Sigmoid colon (tissue), 7 donors: ENCODE measurements around the gene NR2C1. TPM values are rescaled to one million over a fixed set of nuclear protein-coding genes. Genes with fewer than 3 reads are reported as not detected.

Source experiments
- DNase-seq: peaks from one replicate; pipeline ENCODE4 v3.0.0-alpha.2; 2019
- H3K27ac ChIP-seq, 4 donors: fragments of 200-600 bp; sonication (generic); one replicate each; pipeline ENCODE4 v1.5.1; 2016 to 2019; ENCODE audit warnings: mild to moderate bottlenecking in 1 of 4
- H3K27me3 ChIP-seq, 3 donors: fragments of 200-600 bp; sonication (generic); one replicate each; pipeline ENCODE4 v1.5.1; 2019; ENCODE audit warnings: mild to moderate bottlenecking in 1 of 3
- H3K36me3 ChIP-seq, 4 donors: fragments of 200-600 bp; sonication (generic); one replicate each; pipeline ENCODE4 v1.5.1; 2016 to 2019
- H3K4me1 ChIP-seq, 4 donors: fragments of 200-600 bp; sonication (generic); one replicate each; pipeline ENCODE4 v1.5.1; 2017 to 2019
- H3K4me3 ChIP-seq, 4 donors: fragments of 200-600 bp; sonication (generic); one replicate each; pipeline ENCODE4 v1.5.1; 2017 to 2019; ENCODE audit warnings: mild to moderate bottlenecking in 2 of 4, moderate library complexity in 1 of 4
- H3K9me3 ChIP-seq, 4 donors: fragments of 200-600 bp in 3 of 4; sonication (generic) in 3 of 4; one replicate each; pipeline versions ENCODE4 v1.5.1 to v1.6.1; 2013 to 2019
- EP300 ChIP-seq, 4 donors: sonication (generic); formaldehyde crosslinking; IDR thresholded peaks; one replicate each; pipeline ENCODE4 v1.6.1; 2017; ENCODE audit warnings: antibody characterized with exemption in 4 of 4
- POLR2A ChIP-seq, 2 donors: fragments of 450-650 bp; IDR thresholded peaks; one replicate each; pipeline ENCODE4 v1.6.1; 2016; ENCODE audit warnings: antibody characterized with exemption in 2 of 2, mild to moderate bottlenecking in 2 of 2, moderate library complexity in 2 of 2
- POLR2AphosphoS5 ChIP-seq, 4 donors: sonication (generic); formaldehyde crosslinking; IDR thresholded peaks; one replicate each; pipeline ENCODE4 v1.6.1; 2017; ENCODE audit warnings: antibody characterized with exemption in 4 of 4
- WGBS, 2 donors: extraction: QIAGEN DNeasy Blood & Tissue Kit; methylation state at CpG; one replicate each; pipeline ENCODE4 v1.1.7; 2013; 5-methylcytosine and 5-hydroxymethylcytosine counted together
- intact Hi-C: fragments of 100-400 bp; cut with DNase I; formaldehyde crosslinking; loops from one replicate; pipeline ENCODE4 v1.15.1; 2023
- polyA plus RNA-seq, 3 donors: library from polyadenylated mRNA; stranded (reverse); fragments of 200-250 nt; gene quantifications; one replicate each; pipeline ENCODE4 v1.2.3, GENCODE V29; 2013
- total RNA-seq, 4 donors: library from RNA; depleted of rRNA; stranded (reverse); fragments of >200 nt; gene quantifications; one replicate each; pipeline ENCODE4 v1.1.0, GENCODE V29; 2016
- TF ChIP-seq, protein P1 (sequence below), 4 experiments: fragments of 450-650 bp in 3 of 4; fragments of 200-600 bp in 1 of 4; IDR thresholded peaks; one replicate each; pipeline ENCODE4 v1.5.1; 2016 to 2019; ENCODE audit warnings: antibody characterized with exemption in 4 of 4, mild to moderate bottlenecking in 3 of 4, moderate library complexity in 2 of 4
- donor health status: healthy with polysubstance abuse.
- donor health status: Bipolar disorder and iron deficiency.
- donor health status: healthy.

The NR2C1 gene
- total and polyA plus RNA-seq, 7 donors, result 7.8 to 78.1 (median 28.8) TPM

DNA sequence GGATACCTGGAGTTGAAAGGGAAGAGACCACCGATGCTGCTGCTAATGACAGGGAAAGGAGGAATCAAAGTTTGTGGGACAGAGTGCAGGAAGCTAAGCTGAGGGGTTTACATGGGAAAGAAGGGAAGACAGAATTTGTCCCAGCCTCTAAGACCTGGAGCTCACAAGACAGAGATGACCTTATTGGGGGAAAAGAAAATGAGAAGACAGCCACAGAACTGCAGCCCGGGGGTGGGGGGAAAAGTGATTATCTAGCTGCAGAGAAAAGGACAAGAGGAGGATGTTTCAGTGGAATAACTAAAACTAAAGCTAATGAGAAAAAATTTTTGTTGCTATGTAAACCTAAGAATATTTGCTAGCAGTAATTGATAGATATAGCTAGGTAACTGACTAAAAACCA is 100.6 kb downstream of the NR2C1 start:
- intact Hi-C loops, result loop anchor here (10.0 kb wide), 1 partner anchor 428 kb away; no protein-coding TSS in a partner anchor
- no peaks in the 10 kb centered on the region for H3K27me3 ChIP-seq
- no peak for TF ChIP-seq EP300 (IDR thresholded peaks at IDR 0.05)
- no peak for TF ChIP-seq POLR2A (IDR thresholded peaks at IDR 0.05)
- TF ChIP-seq, protein P1, sequence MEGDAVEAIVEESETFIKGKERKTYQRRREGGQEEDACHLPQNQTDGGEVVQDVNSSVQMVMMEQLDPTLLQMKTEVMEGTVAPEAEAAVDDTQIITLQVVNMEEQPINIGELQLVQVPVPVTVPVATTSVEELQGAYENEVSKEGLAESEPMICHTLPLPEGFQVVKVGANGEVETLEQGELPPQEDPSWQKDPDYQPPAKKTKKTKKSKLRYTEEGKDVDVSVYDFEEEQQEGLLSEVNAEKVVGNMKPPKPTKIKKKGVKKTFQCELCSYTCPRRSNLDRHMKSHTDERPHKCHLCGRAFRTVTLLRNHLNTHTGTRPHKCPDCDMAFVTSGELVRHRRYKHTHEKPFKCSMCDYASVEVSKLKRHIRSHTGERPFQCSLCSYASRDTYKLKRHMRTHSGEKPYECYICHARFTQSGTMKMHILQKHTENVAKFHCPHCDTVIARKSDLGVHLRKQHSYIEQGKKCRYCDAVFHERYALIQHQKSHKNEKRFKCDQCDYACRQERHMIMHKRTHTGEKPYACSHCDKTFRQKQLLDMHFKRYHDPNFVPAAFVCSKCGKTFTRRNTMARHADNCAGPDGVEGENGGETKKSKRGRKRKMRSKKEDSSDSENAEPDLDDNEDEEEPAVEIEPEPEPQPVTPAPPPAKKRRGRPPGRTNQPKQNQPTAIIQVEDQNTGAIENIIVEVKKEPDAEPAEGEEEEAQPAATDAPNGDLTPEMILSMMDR (IDR thresholded peaks at IDR 0.05), result no peak
- TF ChIP-seq POLR2AphosphoS5 (IDR thresholded peaks at IDR 0.05), result no peak
- 93 to 96% methylated on average over 2 of the region's 2 CpGs for WGBS, 2 donors
- H3K9me3 ChIP-seq, result no peaks in the 10 kb centered on the region
- peaks cover 0 to 18% (median 5%) of the 10 kb centered on the region in 4 donors for H3K36me3 ChIP-seq
- no peak overlapping the region for H3K27ac ChIP-seq
- no peak overlapping the region for H3K4me3 ChIP-seq
- no peak for DNase-seq
- H3K4me1 ChIP-seq, result no peaks in the 10 kb centered on the region

DNA sequence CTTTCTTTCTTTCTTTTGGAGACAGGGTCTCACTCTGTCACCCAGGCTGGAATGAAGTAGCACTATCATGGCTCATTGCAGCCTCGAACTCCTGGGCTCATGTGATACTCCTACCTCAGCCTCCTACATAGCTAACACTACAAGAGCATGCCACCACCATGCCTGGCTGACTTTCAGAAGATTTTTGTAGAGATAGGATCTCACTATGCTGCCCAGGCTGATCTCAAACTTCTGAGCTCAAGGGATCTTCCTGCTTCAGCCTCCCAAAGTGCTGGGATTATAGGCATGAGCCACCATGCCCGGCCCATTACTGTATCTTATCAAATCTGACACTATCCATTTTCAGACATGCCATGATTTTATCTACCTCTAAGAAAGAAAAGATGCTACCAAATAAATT is 101.5 kb downstream of the NR2C1 start:
- H3K4me3 ChIP-seq, result no peak overlapping the region
- 94 to 96% methylated on average over 2 of the region's 2 CpGs for WGBS, 2 donors
- H3K27me3 ChIP-seq, result no peaks in the 10 kb centered on the region
- intact Hi-C loops, result loop anchor here (10.0 kb wide), 1 partner anchor 427 kb away; no protein-coding TSS in a partner anchor
- no peak overlapping the region for H3K27ac ChIP-seq
- no peaks in the 10 kb centered on the region for H3K9me3 ChIP-seq
- no peak for DNase-seq
- peaks cover 0 to 18% (median 5%) of the 10 kb centered on the region in 4 donors for H3K36me3 ChIP-seq
- H3K4me1 ChIP-seq, result no peaks in the 10 kb centered on the region
- TF ChIP-seq EP300 (IDR thresholded peaks at IDR 0.05) (no peak), POLR2A (IDR thresholded peaks at IDR 0.05) (no peak), POLR2AphosphoS5 (IDR thresholded peaks at IDR 0.05) (no peak)
- TF ChIP-seq, protein P1 (IDR thresholded peaks at IDR 0.05), result no peak

DNA sequence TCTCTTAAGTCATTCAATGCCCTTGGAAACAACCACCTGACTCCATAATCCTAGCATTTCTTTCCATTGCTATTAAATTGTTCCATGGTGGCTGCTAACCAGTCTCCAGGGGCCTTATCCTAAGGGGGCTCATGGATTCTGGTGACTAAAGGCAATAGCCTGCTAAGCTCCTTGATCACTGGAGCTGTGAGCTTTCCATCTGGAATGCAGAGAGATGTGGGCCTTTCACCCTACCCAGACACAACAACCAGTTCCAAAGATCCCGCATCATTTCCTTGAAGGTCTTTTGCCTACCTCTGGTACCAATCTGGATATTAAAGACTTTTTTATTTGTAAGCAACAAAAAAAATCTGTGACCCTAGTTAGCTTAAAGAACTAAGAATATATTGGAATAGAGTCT is 102.9 kb downstream of the NR2C1 start:
- intact Hi-C loops, result loop anchor here (10.0 kb wide), 1 partner anchor 426 kb away; no protein-coding TSS in a partner anchor

More for the DNA sequence above, 102.9 kb downstream of the NR2C1 start:
- Histone ChIP-seq H3K4me1 (no peaks in the 10 kb centered on the region), H3K27me3 (no peaks in the 10 kb centered on the region), H3K27ac (no peak overlapping the region), H3K9me3 (no peaks in the 10 kb centered on the region), H3K36me3 (peaks cover 0 to 18% (median 5%) of the 10 kb centered on the region in 4 donors), H3K4me3 (no peak overlapping the region)
- TF ChIP-seq POLR2AphosphoS5 (IDR thresholded peaks at IDR 0.05) (no peak), POLR2A (IDR thresholded peaks at IDR 0.05) (no peak), EP300 (IDR thresholded peaks at IDR 0.05) (no peak)
- TF ChIP-seq, protein P1 (IDR thresholded peaks at IDR 0.05), result no peak
- WGBS, 2 donors, result 96% methylated on average over 1 of the region's 1 CpG
- no peak for DNase-seq

Other genes starting within 250 kb of the NR2C1 start
- 100 to 1,000 TPM in 3 of 4 donors, 10 to 100 TPM in 1; 95.4 to 240 (median 145) TPM for gene NDUFA12, start 69.9 kb downstream of the NR2C1 start, total RNA-seq
- gene NDUFA12, start 69.9 kb downstream of the NR2C1 start, polyA plus RNA-seq, result 100 to 1,000 TPM; 149 to 256 (median 182) TPM
- gene FGD6, start 143.8 kb upstream of the NR2C1 start, total RNA-seq, result 10 to 100 TPM; 40.2 to 56.6 (median 50.4) TPM
- 1 to 10 TPM; 4.2 to 6.2 (median 5.3) TPM for gene FGD6, start 143.8 kb upstream of the NR2C1 start, polyA plus RNA-seq
- gene VEZT, start 144.2 kb upstream of the NR2C1 start, total RNA-seq, result 100 to 1,000 TPM in 1 of 4 donors, 10 to 100 TPM in 3; 82.8 to 114 (median 90.5) TPM
- gene VEZT, start 144.2 kb upstream of the NR2C1 start, polyA plus RNA-seq, result 10 to 100 TPM; 19.9 to 32.3 (median 20.4) TPM